Left renal cortex interstitium (tissue), 4 donors: ENCODE measurements around the gene MAEL. TPM values are rescaled to one million over a fixed set of nuclear protein-coding genes. Genes with fewer than 3 reads are reported as not detected.
A peak's percentile ranks its signal among the peaks of the same experiment; 100 is the strongest.

Experiments
- DNase-seq, 4 donors: peaks; one replicate each; pipeline ENCODE4 v3.0.0-alpha.2; 2013; ENCODE audit warnings: low read depth in 4 of 4, low spot score in 2 of 4, missing footprints in 1 of 4
- polyA plus RNA-seq, 4 donors: library from polyadenylated mRNA; unstranded; fragments of 120-200 nt; gene quantifications; one replicate each; pipeline ENCODE4 v1.2.1, GENCODE V29; 2013; ENCODE audit not compliant: insufficient read length in 4 of 4

MAEL gene
- polyA plus RNA-seq, 4 donors, result 2.5 to 3.1 (median 2.7) TPM

GRCh38 chr1:167054946-167055630 is 66.0 kb downstream of the MAEL start:
- no peak for DNase-seq

GRCh38 chr1:167056529-167057231 is 67.6 kb downstream of the MAEL start:
- DNase-seq, result no peak

GRCh38 chr1:167057241-167057688 is 68.2 kb downstream of the MAEL start:
- DNase-seq, result peak in 2 of 4 donors; percentile 55 to 62

- peak in 1 of 4 donors; percentile 55 for DNase-seq
Measured at GRCh38 chr1:167059045-167059808, 70.1 kb downstream of the MAEL start.

- DNase-seq, result no peak
Measured at GRCh38 chr1:167059809-167060107, 70.7 kb downstream of the MAEL start.

- DNase-seq, result no peak
Measured at GRCh38 chr1:167060141-167061072, 71.3 kb downstream of the MAEL start.

- no peak for DNase-seq
Measured at GRCh38 chr1:167061073-167061464, 72.0 kb downstream of the MAEL start.

GRCh38 chr1:167064621-167065020 is 75.5 kb downstream of the MAEL start:
- DNase-seq, result no peak

- DNase-seq, result no peak
Measured at GRCh38 chr1:167065471-167065870, 76.4 kb downstream of the MAEL start.

- peak in 2 of 4 donors; percentile 53 to 54 for DNase-seq
Measured at GRCh38 chr1:167066333-167067122, 77.4 kb downstream of the MAEL start.

- DNase-seq, result no peak
Measured at GRCh38 chr1:167067904-167068303, 78.8 kb downstream of the MAEL start.

- no peak for DNase-seq
Measured at GRCh38 chr1:167068761-167069160, 79.7 kb downstream of the MAEL start.

- DNase-seq, result no peak
Measured at GRCh38 chr1:167071286-167071685, 82.2 kb downstream of the MAEL start.

Other genes starting within 250 kb of the MAEL start
- gene POGK, start 149.8 kb upstream of the MAEL start, polyA plus RNA-seq, result 10 to 100 TPM; 37.0 to 43.3 (median 40.2) TPM
- 10 to 100 TPM; 23.7 to 27.1 (median 26.0) TPM for gene TADA1, start 113.0 kb upstream of the MAEL start, polyA plus RNA-seq
- 10 to 100 TPM; 12.0 to 16.3 (median 14.0) TPM for gene ILDR2, start 13.7 kb upstream of the MAEL start, polyA plus RNA-seq
- 1 to 10 TPM; 1.1 to 1.7 (median 1.3) TPM for gene GPA33, start 101.1 kb downstream of the MAEL start, polyA plus RNA-seq
- gene STYXL2, start 104.8 kb downstream of the MAEL start, polyA plus RNA-seq, result under 1 TPM; 0.35 to 0.65 (median 0.40) TPM
- 10 to 100 TPM; 11.8 to 18.6 (median 13.9) TPM for gene POU2F1, start 231.6 kb downstream of the MAEL start, polyA plus RNA-seq